ENCODE data around the gene WFDC8. TPM values are rescaled to one million over a fixed set of nuclear protein-coding genes. Genes with fewer than 3 reads are reported as not detected.
"Not testable (repeated sequence)": the region's sequence is repeated elsewhere in the genome, so short reads cannot be mapped to it uniquely, and the experiment has no call there.

WFDC8 gene
- total RNA-seq, 1 donor from 2014 or later = not detected

DNA sequence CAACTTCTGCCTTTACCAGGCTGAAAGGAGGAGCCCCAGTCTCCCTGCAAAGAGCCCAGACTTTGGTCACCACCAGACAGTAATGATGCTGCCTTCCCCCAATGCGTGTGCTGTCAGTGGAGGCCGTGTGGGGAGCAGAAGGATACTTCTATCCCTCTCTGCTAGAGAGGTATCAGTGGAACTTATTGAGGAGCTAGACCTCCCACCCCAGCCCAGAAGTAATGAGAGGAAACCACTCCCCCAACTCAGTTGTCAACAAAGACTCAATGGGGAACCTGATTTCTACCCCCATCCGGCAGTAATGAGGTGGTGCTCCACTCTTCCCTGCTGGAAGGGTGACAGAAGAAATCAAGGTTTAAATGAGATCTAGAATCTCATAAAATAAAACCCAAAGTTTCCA is 4.4 kb upstream of the WFDC8 start:
- TF ChIP-seq, protein P1, sequence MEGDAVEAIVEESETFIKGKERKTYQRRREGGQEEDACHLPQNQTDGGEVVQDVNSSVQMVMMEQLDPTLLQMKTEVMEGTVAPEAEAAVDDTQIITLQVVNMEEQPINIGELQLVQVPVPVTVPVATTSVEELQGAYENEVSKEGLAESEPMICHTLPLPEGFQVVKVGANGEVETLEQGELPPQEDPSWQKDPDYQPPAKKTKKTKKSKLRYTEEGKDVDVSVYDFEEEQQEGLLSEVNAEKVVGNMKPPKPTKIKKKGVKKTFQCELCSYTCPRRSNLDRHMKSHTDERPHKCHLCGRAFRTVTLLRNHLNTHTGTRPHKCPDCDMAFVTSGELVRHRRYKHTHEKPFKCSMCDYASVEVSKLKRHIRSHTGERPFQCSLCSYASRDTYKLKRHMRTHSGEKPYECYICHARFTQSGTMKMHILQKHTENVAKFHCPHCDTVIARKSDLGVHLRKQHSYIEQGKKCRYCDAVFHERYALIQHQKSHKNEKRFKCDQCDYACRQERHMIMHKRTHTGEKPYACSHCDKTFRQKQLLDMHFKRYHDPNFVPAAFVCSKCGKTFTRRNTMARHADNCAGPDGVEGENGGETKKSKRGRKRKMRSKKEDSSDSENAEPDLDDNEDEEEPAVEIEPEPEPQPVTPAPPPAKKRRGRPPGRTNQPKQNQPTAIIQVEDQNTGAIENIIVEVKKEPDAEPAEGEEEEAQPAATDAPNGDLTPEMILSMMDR (IDR thresholded peaks at IDR 0.05; ENCODE audit: insufficient read depth, low read length, severe bottlenecking) = no peak
- H3K36me3 ChIP-seq (ENCODE audit: control insufficient read depth, insufficient read depth, low read length) = no peaks in the 10 kb centered on the region
- no peak for FAIRE-seq
- peaks cover 2% of the 10 kb centered on the region for H3K27me3 ChIP-seq (ENCODE audit: control insufficient read depth, insufficient read depth, low read length)
- H3K4me3 ChIP-seq (ENCODE audit: low read depth, low read length) = no peak overlapping the region
- no peak for DNase-seq (ENCODE audit: low read depth)

- no peak for DNase-seq (ENCODE audit: low read depth)
- Histone ChIP-seq H3K27me3 (ENCODE audit: control insufficient read depth, insufficient read depth, low read length) (peaks cover 2% of the 10 kb centered on the region), H3K4me3 (ENCODE audit: low read depth, low read length) (no peak overlapping the region), H3K36me3 (ENCODE audit: control insufficient read depth, insufficient read depth, low read length) (no peaks in the 10 kb centered on the region)
- TF ChIP-seq, protein P1 (IDR thresholded peaks at IDR 0.05; ENCODE audit: insufficient read depth, low read length, severe bottlenecking) = no peak
- no peak for FAIRE-seq
Measured at GRCh38 chr20:45581702-45582101, 2.6 kb upstream of the WFDC8 start.

DNA sequence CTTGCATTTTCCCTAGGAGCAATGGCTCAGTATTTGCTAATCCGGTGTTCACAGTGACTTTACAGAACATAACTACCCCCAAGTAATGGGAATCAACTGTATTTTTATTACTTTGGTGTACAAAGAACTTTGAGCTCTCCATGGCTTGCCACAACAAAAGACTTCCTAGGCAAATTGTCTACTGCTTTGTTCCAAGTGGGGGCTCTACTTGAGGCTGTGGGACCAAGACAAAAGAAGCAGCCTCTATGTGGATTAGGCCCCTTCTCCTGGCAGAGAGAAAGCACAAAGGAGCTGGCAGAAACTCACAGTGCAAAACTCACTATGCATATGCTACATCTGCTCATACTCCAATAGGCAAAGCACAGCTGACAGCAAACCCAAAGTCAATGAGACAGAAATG is 853 bp downstream of the WFDC8 start:
- no peak for FAIRE-seq
- no peak for DNase-seq (ENCODE audit: low read depth)
- no peaks in the 10 kb centered on the region for H3K36me3 ChIP-seq (ENCODE audit: control insufficient read depth, insufficient read depth, low read length)
- H3K27me3 ChIP-seq (ENCODE audit: control insufficient read depth, insufficient read depth, low read length) = peaks cover 2% of the 10 kb centered on the region
- TF ChIP-seq, protein P1 (IDR thresholded peaks at IDR 0.05; ENCODE audit: insufficient read depth, low read length, severe bottlenecking) = no peak
- no peak overlapping the region for H3K4me3 ChIP-seq (ENCODE audit: low read depth, low read length)

DNA sequence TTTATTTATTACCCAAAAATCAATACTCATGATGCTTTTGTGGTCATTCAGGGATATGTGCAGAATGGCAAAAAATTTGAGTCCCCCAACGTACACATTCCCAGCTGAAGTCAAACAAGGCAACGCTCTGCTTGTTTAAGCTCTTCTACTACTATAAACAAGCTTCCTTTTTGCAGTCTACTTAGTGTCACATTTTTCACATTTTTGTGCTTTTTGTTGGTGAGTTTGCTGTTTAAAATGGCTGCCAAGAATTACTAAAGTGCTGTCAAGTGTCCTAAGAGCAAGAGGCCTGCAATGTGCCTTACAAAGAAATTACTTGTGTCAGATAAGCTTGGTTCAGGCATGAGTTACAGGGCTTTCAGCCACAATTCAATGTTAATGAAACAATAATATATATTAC is 2.1 kb downstream of the WFDC8 start:
- TF ChIP-seq, protein P1 (IDR thresholded peaks at IDR 0.05; ENCODE audit: insufficient read depth, low read length, severe bottlenecking) = no peak
- FAIRE-seq (no peak), DNase-seq (ENCODE audit: low read depth) (no peak)
- Histone ChIP-seq H3K27me3 (ENCODE audit: control insufficient read depth, insufficient read depth, low read length) (no peaks in the 10 kb centered on the region), H3K36me3 (ENCODE audit: control insufficient read depth, insufficient read depth, low read length) (no peaks in the 10 kb centered on the region), H3K4me3 (ENCODE audit: low read depth, low read length) (no peak overlapping the region)

DNA sequence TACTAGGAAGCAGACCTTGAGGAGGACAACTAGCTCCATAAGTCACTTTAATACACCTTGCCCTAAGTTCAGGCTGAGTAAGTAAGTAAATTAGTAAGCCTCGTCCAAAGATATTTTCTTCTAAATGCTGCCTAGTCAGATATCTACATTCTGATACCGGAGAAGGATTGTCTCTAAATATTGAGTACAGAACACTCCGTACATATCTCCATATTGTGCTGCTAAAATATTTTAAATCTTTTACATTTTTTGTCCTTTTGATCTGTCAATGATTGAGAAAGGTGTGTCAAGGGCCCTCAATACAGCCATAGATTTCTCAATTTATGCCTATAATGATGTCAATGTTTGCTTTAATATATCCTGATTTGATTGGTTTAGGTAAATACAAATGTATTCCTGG is 3.2 kb downstream of the WFDC8 start:
- FAIRE-seq (no peak), DNase-seq (ENCODE audit: low read depth) (no peak)
- no peak overlapping the region for H3K4me3 ChIP-seq (ENCODE audit: low read depth, low read length)
- H3K36me3 ChIP-seq (ENCODE audit: control insufficient read depth, insufficient read depth, low read length) = no peaks in the 10 kb centered on the region
- TF ChIP-seq, protein P1 (IDR thresholded peaks at IDR 0.05; ENCODE audit: insufficient read depth, low read length, severe bottlenecking) = no peak
- H3K27me3 ChIP-seq (ENCODE audit: control insufficient read depth, insufficient read depth, low read length) = no peaks in the 10 kb centered on the region

- not testable (repeated sequence) for H3K4me3 ChIP-seq (ENCODE audit: low read depth, low read length); H3K27me3 ChIP-seq (ENCODE audit: control insufficient read depth, insufficient read depth, low read length); H3K36me3 ChIP-seq (ENCODE audit: control insufficient read depth, insufficient read depth, low read length); DNase-seq (ENCODE audit: low read depth); FAIRE-seq
Measured at GRCh38 chr20:45569650-45570049, 9.4 kb downstream of the WFDC8 start.
